Measurements from ENCODE around the gene FOXL2NB.

Gene FOXL2NB

DNA sequence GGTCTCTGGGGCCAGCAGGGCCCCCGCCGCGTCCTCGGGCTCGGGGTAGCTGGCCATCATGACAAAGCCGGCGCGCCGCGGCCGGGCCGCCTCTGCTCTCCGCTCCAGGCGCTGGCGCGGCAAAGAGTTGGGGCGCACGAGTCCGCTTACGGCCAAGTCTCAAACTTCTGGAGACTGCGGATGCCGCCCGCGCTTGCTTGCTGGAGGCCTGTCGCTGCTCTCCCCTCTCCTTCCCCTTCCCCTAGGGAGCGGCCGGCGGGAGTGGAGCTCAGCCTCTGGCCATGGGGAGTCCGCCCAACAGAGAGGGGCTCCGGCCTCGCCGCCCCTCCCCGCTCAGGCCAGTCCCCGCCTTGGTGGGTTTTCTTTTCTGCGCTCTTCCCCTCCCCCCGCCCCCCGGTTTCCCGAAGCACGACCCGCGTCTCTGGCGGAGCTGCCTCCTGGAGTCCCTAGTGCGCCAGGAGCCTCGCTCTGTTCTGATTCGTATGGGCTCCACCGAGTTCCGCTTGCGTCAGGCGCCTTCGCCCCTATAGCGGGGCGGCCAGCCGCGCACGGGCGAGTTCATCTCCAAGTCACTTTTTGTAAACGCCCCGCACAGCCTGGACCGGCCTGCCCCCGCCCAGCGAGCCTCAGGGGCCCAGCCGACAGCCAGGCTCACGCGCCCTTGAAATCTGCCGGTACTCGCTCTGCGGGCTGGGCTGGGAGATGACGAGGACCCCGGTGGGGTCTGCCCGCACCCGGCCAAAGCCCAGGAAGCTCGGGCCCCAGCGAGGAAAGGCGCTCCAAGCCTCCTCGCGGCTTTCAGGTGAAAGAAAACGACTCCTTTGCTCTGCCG, at the start of gene FOXL2NB, which contains the start of gene FOXL2:
FOXL2NB (plus strand) TSS at position 555 of the 832 bp plus-strand sequence; CDS start at position 703, 148 bp downstream.
FOXL2 (minus strand) TSS at position 475 of the 832 bp plus-strand sequence; CDS start at position 60, 415 bp downstream.
- DNase-seq (ENCODE audit: low read depth) = peak; percentile 51
- H3K9me3 ChIP-seq (ENCODE audit: control insufficient read depth, low read length) = no peaks in the 10 kb centered on the region
- peaks cover 81% of the 10 kb centered on the region for H3K27me3 ChIP-seq (replicated peaks; ENCODE audit: control insufficient read depth, insufficient read depth, low read length)

DNA sequence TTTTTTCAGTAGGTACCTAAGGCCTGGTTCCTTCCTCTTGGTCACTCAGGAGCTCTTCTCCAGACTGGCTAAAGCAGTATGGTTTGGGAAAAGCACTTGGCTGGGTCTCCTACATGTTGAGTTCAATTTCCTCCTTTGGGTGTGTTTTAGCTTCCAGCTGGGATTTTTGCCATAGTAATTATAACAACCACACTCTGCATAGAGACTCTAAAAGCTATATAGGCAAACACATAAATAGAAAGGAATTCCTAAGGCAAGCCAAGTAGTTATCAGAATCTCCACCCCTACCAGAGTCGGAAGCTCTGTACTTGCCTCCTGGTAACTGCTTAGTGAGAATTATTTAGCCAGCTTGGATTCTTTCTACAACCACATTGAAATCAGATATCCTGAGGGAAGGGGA, 48.7 kb upstream of the FOXL2NB start:
- peak; percentile 57 for DNase-seq (ENCODE audit: low read depth)
- Histone ChIP-seq H3K27me3 (replicated peaks; ENCODE audit: control insufficient read depth, insufficient read depth, low read length) (no peaks in the 10 kb centered on the region), H3K9me3 (ENCODE audit: control insufficient read depth, low read length) (no peaks in the 10 kb centered on the region), H3K9ac (ENCODE audit: low read length) (no peak overlapping the region), H3K4me3 (ENCODE audit: low read length) (no peak overlapping the region), H3K36me3 (ENCODE audit: control insufficient read depth, insufficient read depth, low read length, severe bottlenecking) (no peaks in the 10 kb centered on the region), H3K4me1 (ENCODE audit: control insufficient read depth, insufficient read depth, low read length) (peaks cover 30% of the 10 kb centered on the region)

More for the DNA sequence above, at the start of gene FOXL2NB, which contains the start of gene FOXL2:
- H3K36me3 ChIP-seq (ENCODE audit: control insufficient read depth, insufficient read depth, low read length, severe bottlenecking) = no peaks in the 10 kb centered on the region
- no peaks in the 10 kb centered on the region for H3K4me1 ChIP-seq (ENCODE audit: control insufficient read depth, insufficient read depth, low read length)
- peak within 1 kb of the TSS; percentile 45 for H3K4me3 ChIP-seq (ENCODE audit: low read length)
- no peak within 1 kb of the TSS for H3K9ac ChIP-seq (ENCODE audit: low read length)

DNA sequence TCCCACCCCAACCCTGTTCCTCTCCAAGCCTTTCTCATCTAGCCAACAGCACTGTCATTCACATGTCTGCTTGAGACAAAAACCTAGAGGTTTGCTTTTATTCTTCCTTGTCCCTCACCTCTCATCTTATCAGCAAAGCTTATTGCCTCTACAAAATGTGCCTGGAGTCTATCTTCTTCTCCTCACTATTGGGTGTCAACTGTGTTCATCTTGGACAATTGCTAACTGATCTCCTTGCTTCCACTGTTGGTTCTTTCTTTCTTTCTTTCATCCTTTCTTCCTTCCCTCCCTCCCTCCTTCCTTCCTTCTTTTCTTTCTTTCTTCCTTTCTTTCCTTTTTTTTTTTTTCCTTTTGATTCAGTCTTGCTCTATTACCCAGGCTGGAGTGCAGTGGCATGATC, 48.3 kb upstream of the FOXL2NB start:
- H3K36me3 ChIP-seq (ENCODE audit: control insufficient read depth, insufficient read depth, low read length, severe bottlenecking) = no peaks in the 10 kb centered on the region
- H3K27me3 ChIP-seq (replicated peaks; ENCODE audit: control insufficient read depth, insufficient read depth, low read length) = no peaks in the 10 kb centered on the region
- H3K4me3 ChIP-seq (ENCODE audit: low read length) = no peak overlapping the region
- peaks cover 30% of the 10 kb centered on the region for H3K4me1 ChIP-seq (ENCODE audit: control insufficient read depth, insufficient read depth, low read length)
- H3K9ac ChIP-seq (ENCODE audit: low read length) = no peak overlapping the region
- no peak for DNase-seq (ENCODE audit: low read depth)
- H3K9me3 ChIP-seq (ENCODE audit: control insufficient read depth, low read length) = no peaks in the 10 kb centered on the region

DNA sequence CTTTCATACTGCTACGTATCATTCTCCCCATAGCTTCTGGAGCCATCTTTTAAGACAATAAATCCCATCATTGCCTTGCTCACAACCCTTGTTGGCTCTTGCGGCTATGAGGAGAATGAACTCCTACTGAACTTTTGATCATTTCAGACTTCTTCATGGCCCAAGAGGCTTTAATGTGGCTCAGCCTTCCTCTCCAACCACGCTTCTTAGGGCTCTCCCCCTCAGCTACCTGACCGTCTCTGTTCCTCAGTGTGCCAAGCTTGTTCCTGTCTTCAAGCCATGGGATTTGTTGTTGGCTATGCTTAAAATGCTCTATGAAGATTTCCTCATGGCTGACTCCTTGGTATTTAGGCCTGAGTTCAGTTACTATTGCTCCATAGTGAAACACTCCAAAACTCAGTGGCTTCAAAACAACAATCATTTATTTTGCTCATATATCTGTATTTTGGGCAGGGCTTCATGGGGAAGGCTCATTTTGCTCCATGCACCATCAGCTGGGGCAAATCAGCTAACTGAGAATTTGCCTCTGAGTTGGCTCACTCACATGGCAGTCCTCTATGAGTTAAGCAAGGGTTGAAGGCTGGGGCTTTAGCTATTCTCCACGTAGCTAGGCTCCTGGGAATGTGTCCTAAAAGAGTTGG, 47.5 kb upstream of the FOXL2NB start:
- peak; percentile 36 for DNase-seq (ENCODE audit: low read depth)
- Histone ChIP-seq H3K4me3 (ENCODE audit: low read length) (peak overlapping the region; percentile 25), H3K9ac (ENCODE audit: low read length) (no peak overlapping the region), H3K27me3 (replicated peaks; ENCODE audit: control insufficient read depth, insufficient read depth, low read length) (no peaks in the 10 kb centered on the region), H3K9me3 (ENCODE audit: control insufficient read depth, low read length) (no peaks in the 10 kb centered on the region), H3K36me3 (ENCODE audit: control insufficient read depth, insufficient read depth, low read length, severe bottlenecking) (no peaks in the 10 kb centered on the region), H3K4me1 (ENCODE audit: control insufficient read depth, insufficient read depth, low read length) (peaks cover 30% of the 10 kb centered on the region)

DNA sequence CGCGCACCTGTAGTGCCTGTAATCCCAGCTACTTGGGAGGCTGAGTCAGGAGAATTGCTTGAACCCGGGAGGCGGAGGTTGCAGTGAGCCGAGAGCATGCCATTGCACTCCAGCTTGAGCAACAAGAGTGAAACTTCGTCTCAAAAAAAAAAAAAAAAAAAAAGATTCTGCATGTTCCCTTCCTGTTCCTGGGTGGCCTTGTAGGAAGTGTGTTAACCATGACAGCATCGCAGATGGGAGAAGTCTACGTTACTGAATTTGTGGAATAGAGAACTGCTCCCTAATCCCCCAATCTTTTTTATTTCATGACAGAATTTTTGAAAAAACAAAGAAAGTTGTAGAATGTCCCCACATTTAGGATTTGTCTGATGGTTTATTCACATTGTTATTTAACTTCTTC, 45.5 kb upstream of the FOXL2NB start:
- H3K9ac ChIP-seq (ENCODE audit: low read length) = no peak overlapping the region
- H3K9me3 ChIP-seq (ENCODE audit: control insufficient read depth, low read length) = no peaks in the 10 kb centered on the region
- no peaks in the 10 kb centered on the region for H3K27me3 ChIP-seq (replicated peaks; ENCODE audit: control insufficient read depth, insufficient read depth, low read length)
- no peaks in the 10 kb centered on the region for H3K36me3 ChIP-seq (ENCODE audit: control insufficient read depth, insufficient read depth, low read length, severe bottlenecking)
- H3K4me3 ChIP-seq (ENCODE audit: low read length) = no peak overlapping the region
- H3K4me1 ChIP-seq (ENCODE audit: control insufficient read depth, insufficient read depth, low read length) = peaks cover 30% of the 10 kb centered on the region
- no peak for DNase-seq (ENCODE audit: low read depth)

DNA sequence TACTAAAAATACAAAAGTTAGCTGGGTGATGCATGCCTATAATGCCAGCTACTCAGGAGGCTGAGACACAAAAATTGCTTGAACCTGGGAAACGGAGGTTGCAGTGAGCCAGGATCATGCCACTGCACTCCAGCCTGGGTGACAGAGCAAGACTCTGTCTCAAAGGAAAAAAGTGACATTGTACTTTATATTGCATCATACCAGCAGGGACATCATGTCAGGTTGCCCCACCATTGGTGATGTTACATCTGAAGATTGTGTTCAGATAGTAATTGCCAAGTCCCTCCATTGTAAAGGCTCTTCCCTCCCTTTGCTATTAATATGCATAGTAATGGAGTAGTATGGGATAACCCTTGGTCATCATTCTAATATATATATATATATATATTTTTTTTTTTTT, 44.8 kb upstream of the FOXL2NB start:
- peaks cover 30% of the 10 kb centered on the region for H3K4me1 ChIP-seq (ENCODE audit: control insufficient read depth, insufficient read depth, low read length)
- no peak overlapping the region for H3K4me3 ChIP-seq (ENCODE audit: low read length)
- DNase-seq (ENCODE audit: low read depth) = no peak
- H3K27me3 ChIP-seq (replicated peaks; ENCODE audit: control insufficient read depth, insufficient read depth, low read length) = no peaks in the 10 kb centered on the region
- no peak overlapping the region for H3K9ac ChIP-seq (ENCODE audit: low read length)
- H3K36me3 ChIP-seq (ENCODE audit: control insufficient read depth, insufficient read depth, low read length, severe bottlenecking) = no peaks in the 10 kb centered on the region
- H3K9me3 ChIP-seq (ENCODE audit: control insufficient read depth, low read length) = no peaks in the 10 kb centered on the region

DNA sequence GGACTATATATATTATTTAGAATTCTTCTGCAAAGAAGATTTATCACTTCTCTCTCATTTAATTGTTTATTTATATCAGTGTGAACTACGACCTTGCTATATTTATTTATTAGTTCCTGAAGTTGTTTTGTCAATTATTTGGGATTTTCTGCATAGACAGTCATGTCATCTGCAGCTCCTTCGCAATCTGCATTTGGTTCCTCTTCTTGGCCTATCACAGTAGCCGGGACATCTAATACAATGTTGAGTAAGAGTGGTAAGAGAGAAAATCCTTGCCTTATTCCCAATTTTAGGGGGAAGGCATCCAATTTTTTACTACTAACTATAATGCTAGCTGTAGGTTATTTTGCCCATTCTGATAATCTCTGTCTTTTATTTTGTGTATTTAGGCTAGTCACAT, 39.5 kb upstream of the FOXL2NB start:
- no peaks in the 10 kb centered on the region for H3K27me3 ChIP-seq (replicated peaks; ENCODE audit: control insufficient read depth, insufficient read depth, low read length)

DNA sequence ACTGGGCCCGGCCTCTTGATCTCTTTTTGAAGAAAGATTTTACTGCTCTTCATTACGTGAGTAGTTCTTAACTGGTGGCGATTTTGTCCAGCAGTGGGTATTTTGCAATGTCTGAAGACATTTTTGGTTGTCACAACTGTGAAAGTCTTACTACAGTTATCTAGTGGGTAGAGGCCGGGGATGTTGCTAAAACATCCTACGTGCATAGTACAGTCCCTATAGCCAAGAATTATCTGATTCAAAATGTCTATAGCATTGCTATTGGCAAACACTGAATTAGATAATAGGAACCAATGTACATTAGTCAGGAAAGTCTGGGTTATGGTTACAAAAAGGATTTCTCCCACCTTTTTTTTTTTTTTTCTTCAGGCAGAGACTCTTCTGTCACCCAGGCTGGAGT, 38.2 kb upstream of the FOXL2NB start:
- H3K27me3 ChIP-seq (replicated peaks; ENCODE audit: control insufficient read depth, insufficient read depth, low read length) = no peaks in the 10 kb centered on the region
- no peak overlapping the region for H3K9ac ChIP-seq (ENCODE audit: low read length)
- DNase-seq (ENCODE audit: low read depth) = no peak
- no peaks in the 10 kb centered on the region for H3K9me3 ChIP-seq (ENCODE audit: control insufficient read depth, low read length)
- no peak overlapping the region for H3K4me3 ChIP-seq (ENCODE audit: low read length)
- no peaks in the 10 kb centered on the region for H3K36me3 ChIP-seq (ENCODE audit: control insufficient read depth, insufficient read depth, low read length, severe bottlenecking)
- no peaks in the 10 kb centered on the region for H3K4me1 ChIP-seq (ENCODE audit: control insufficient read depth, insufficient read depth, low read length)

More for the DNA sequence above, 39.5 kb upstream of the FOXL2NB start:
- Histone ChIP-seq H3K4me1 (ENCODE audit: control insufficient read depth, insufficient read depth, low read length) (no peaks in the 10 kb centered on the region), H3K4me3 (ENCODE audit: low read length) (no peak overlapping the region), H3K36me3 (ENCODE audit: control insufficient read depth, insufficient read depth, low read length, severe bottlenecking) (no peaks in the 10 kb centered on the region), H3K9ac (ENCODE audit: low read length) (no peak overlapping the region), H3K9me3 (ENCODE audit: control insufficient read depth, low read length) (no peaks in the 10 kb centered on the region)
- no peak for DNase-seq (ENCODE audit: low read depth)

DNA sequence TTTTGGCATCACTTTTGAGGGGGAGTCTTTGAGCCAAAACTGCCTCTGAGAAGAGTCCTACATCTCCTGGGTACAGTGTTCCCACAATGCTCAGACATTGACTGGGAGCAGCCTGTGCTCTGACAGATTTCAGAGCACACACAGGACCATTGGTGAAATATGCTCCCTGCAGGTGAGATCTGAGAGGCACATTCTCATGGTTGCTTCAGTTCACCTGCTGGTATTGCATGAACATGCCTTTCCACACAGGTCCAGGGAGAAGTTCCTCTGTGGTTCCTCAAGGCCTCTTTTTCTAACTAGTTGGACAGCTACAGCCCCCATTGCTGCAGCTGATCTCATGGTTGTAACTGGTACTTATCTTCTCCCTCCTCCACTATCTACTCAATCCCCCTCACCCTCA, 37.1 kb upstream of the FOXL2NB start:
- H3K27me3 ChIP-seq (replicated peaks; ENCODE audit: control insufficient read depth, insufficient read depth, low read length) = no peaks in the 10 kb centered on the region
- no peak overlapping the region for H3K9ac ChIP-seq (ENCODE audit: low read length)
- no peak for DNase-seq (ENCODE audit: low read depth)
- H3K4me1 ChIP-seq (ENCODE audit: control insufficient read depth, insufficient read depth, low read length) = peaks cover 3% of the 10 kb centered on the region
- H3K4me3 ChIP-seq (ENCODE audit: low read length) = no peak overlapping the region
- no peaks in the 10 kb centered on the region for H3K36me3 ChIP-seq (ENCODE audit: control insufficient read depth, insufficient read depth, low read length, severe bottlenecking)
- no peaks in the 10 kb centered on the region for H3K9me3 ChIP-seq (ENCODE audit: control insufficient read depth, low read length)

DNA sequence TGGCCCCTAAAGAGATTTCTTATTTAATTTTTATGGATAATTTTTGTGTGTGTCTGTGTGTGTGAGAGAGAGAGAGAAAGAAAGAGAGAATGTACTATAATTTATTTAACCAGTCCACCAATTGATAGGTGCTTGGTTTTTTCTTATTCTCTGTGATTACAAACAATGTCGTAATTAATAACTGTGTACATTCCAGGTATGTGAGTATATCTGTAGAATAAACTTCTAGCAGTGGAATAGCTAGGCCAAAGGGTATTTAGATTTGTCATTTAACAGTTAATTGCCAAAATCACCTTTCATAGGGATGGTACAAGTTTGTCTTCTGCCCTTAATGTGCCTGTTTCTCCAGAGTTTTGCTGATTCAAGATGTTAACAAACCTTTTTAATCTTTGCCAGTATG, 35.4 kb upstream of the FOXL2NB start:
- Histone ChIP-seq H3K9ac (ENCODE audit: low read length) (no peak overlapping the region), H3K4me3 (ENCODE audit: low read length) (no peak overlapping the region), H3K36me3 (ENCODE audit: control insufficient read depth, insufficient read depth, low read length, severe bottlenecking) (no peaks in the 10 kb centered on the region), H3K4me1 (ENCODE audit: control insufficient read depth, insufficient read depth, low read length) (peaks cover 6% of the 10 kb centered on the region), H3K27me3 (replicated peaks; ENCODE audit: control insufficient read depth, insufficient read depth, low read length) (no peaks in the 10 kb centered on the region), H3K9me3 (ENCODE audit: control insufficient read depth, low read length) (no peaks in the 10 kb centered on the region)
- no peak for DNase-seq (ENCODE audit: low read depth)

DNA sequence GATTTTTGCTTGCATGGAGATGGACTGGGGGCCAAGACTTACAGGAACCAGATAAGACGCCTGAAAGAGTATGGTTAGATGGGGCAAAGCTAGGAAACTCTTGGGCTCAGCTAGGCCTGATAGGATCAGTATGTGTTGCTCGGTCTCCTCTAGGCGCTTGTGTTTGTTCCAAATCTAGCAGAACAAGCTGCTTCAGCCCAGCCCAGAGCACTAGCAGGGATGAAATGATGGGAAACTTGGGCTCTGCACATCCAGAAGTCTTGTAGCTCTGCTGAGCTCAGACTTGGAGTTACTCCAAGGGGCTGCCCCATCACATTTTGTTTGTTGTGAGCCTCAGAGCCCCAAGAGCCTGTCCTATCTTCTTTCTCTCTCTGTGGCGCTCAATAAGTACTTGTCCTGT, 34.8 kb upstream of the FOXL2NB start:
- H3K9ac ChIP-seq (ENCODE audit: low read length) = no peak overlapping the region
- H3K36me3 ChIP-seq (ENCODE audit: control insufficient read depth, insufficient read depth, low read length, severe bottlenecking) = no peaks in the 10 kb centered on the region
- DNase-seq (ENCODE audit: low read depth) = no peak
- H3K9me3 ChIP-seq (ENCODE audit: control insufficient read depth, low read length) = no peaks in the 10 kb centered on the region
- H3K27me3 ChIP-seq (replicated peaks; ENCODE audit: control insufficient read depth, insufficient read depth, low read length) = no peaks in the 10 kb centered on the region
- peaks cover 6% of the 10 kb centered on the region for H3K4me1 ChIP-seq (ENCODE audit: control insufficient read depth, insufficient read depth, low read length)
- no peak overlapping the region for H3K4me3 ChIP-seq (ENCODE audit: low read length)

Measured in adipocyte (in vitro differentiated cells).